Measurements from ENCODE around the gene KCNMA1. TPM values are rescaled to one million over a fixed set of nuclear protein-coding genes. Genes with fewer than 3 reads are reported as not detected.

KCNMA1 gene
- total RNA-seq, 1 donor from 2014 or later, result 0.21 TPM

DNA sequence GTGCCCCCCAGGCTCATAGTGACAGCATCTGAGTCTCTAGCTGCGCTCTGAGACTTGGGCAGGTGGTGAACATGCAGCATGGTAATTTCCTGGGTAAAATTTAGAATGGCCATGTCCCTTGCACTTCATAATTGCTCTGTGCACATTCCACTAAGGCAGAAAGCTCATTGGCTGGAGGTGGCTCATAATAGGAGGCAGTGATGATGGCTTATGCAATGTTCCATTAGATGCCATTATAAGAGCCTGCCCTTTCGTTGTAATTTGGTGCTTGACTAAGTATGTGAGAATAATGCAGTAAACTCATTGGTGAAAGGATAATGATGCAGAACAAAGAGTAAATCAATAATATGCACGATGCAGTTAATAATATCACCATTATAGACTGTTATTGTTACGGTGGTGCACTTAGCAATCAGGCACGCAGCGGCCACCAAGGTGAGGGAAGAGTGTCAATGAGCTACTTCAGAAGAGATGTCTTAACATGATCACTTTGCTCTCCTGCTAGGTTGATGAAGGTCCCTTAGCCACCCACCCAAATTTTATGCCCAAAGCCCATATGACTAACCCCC, 545.9 kb downstream of the KCNMA1 start:
- Mint-ChIP-seq H3K27ac (no peak overlapping the region), H3K27me3 (ENCODE audit: low read depth) (no peaks in the 10 kb centered on the region), H3K4me3 (ENCODE audit: low read depth) (no peak overlapping the region), H3K9me3 (no peaks in the 10 kb centered on the region), H3K4me1 (ENCODE audit: low read depth) (no peaks in the 10 kb centered on the region), H3K36me3 (ENCODE audit: low read depth) (no peaks in the 10 kb centered on the region)
- DNase-seq (ENCODE audit: low spot score), result no peak
- intact Hi-C loops (cut with micrococcal nuclease), result no loop called here

GRCh38 chr10:77090381-77091356, 546.9 kb downstream of the KCNMA1 start:
- H3K27ac Mint-ChIP-seq, result no peak overlapping the region
- no peaks in the 10 kb centered on the region for H3K4me1 Mint-ChIP-seq (ENCODE audit: low read depth)
- no peaks in the 10 kb centered on the region for H3K36me3 Mint-ChIP-seq (ENCODE audit: low read depth)
- H3K27me3 Mint-ChIP-seq (ENCODE audit: low read depth), result no peaks in the 10 kb centered on the region
- intact Hi-C loops (cut with micrococcal nuclease), result no loop called here
- no peak overlapping the region for H3K4me3 Mint-ChIP-seq (ENCODE audit: low read depth)
- no peak for DNase-seq (ENCODE audit: low spot score)
- no peaks in the 10 kb centered on the region for H3K9me3 Mint-ChIP-seq

GRCh38 chr10:77087366-77087765, 550.2 kb downstream of the KCNMA1 start:
- intact Hi-C loops (cut with micrococcal nuclease), result no loop called here
- no peak overlapping the region for H3K27ac Mint-ChIP-seq
- no peaks in the 10 kb centered on the region for H3K36me3 Mint-ChIP-seq (ENCODE audit: low read depth)
- no peaks in the 10 kb centered on the region for H3K9me3 Mint-ChIP-seq
- H3K27me3 Mint-ChIP-seq (ENCODE audit: low read depth), result no peaks in the 10 kb centered on the region
- no peak overlapping the region for H3K4me3 Mint-ChIP-seq (ENCODE audit: low read depth)
- no peak for DNase-seq (ENCODE audit: low spot score)
- no peaks in the 10 kb centered on the region for H3K4me1 Mint-ChIP-seq (ENCODE audit: low read depth)

DNA sequence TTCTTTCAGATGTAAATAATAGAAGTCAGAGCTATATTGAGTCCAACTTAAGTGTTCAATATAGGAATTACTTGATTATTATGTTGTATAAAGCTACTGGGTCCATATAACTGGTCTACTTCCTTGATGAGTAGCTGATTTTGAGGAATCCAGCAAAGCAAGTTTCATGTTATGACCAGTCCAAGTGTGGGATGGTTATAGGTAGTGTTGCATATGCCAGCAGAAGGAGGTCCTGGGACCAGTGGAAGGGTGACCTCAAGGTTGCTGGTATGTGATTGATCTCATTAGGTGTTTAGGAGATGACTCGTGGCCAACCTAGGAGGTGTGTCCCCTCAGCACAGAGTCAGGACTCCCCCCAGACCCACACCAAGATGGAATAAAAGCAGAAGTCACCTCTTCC, 551.5 kb downstream of the KCNMA1 start:
- DNase-seq (ENCODE audit: low spot score), result no peak
- Mint-ChIP-seq H3K36me3 (ENCODE audit: low read depth) (no peaks in the 10 kb centered on the region), H3K4me1 (ENCODE audit: low read depth) (no peaks in the 10 kb centered on the region), H3K9me3 (no peaks in the 10 kb centered on the region), H3K4me3 (ENCODE audit: low read depth) (no peak overlapping the region), H3K27ac (no peak overlapping the region), H3K27me3 (ENCODE audit: low read depth) (no peaks in the 10 kb centered on the region)
- intact Hi-C loops (cut with micrococcal nuclease), result no loop called here

DNA sequence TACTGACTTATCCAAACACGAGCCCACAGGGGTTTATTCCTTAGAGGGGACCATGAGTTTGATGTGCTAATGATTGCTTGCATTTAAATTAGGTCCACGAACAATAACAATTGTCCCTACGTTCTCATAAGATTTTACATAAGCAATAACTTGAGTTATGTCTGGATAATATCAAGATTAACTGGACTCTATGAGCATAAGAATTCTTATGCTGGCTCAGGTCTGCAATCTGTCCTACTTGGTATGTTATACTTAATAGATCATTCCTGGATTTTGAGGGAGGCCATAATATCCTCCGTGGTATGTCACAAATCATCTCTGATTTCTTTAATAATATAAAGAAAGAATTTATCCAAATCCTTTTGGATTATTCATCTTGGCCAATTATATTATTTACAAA, 552.3 kb downstream of the KCNMA1 start:
- Mint-ChIP-seq H3K36me3 (ENCODE audit: low read depth) (no peaks in the 10 kb centered on the region), H3K27me3 (ENCODE audit: low read depth) (no peaks in the 10 kb centered on the region), H3K27ac (no peak overlapping the region), H3K4me1 (ENCODE audit: low read depth) (no peaks in the 10 kb centered on the region), H3K4me3 (ENCODE audit: low read depth) (no peak overlapping the region), H3K9me3 (no peaks in the 10 kb centered on the region)
- intact Hi-C loops (cut with micrococcal nuclease), result no loop called here
- no peak for DNase-seq (ENCODE audit: low spot score)

DNA sequence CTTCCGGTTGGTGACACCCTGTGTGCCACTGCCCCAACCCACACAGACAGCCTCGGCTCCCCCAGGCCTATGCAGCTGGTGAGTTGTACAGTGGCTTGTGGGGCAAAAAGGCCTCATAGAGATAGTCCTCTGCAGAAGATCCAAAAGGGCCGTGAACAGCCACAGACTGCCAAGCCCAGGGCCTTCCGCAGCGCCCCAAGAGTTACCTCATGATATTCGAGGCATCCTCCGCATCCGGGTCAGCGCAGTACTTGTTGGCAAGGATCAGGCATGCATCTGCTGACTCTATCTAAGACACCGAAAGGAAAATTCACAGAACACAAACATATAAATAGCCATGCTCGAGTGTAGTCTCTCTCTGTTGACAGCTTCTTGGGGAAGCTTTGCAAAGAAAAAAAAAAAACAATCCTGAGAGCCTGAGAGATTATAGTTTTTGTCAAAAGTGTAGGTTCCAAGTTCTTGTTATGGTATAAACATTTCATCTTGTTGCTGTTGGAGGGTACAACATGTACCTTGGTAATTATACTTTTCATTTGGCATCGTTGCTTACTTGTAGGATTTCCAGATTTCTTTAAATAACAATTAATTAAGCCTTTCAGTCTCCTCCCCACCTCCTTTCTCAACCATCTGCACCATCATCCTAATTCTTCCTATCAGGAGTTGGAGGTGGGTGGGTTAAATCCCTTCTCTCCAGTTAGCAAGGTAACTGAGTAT, 553.0 kb downstream of the KCNMA1 start:
- Mint-ChIP-seq H3K27ac (no peak overlapping the region), H3K4me3 (ENCODE audit: low read depth) (no peak overlapping the region), H3K4me1 (ENCODE audit: low read depth) (no peaks in the 10 kb centered on the region), H3K27me3 (ENCODE audit: low read depth) (no peaks in the 10 kb centered on the region), H3K36me3 (ENCODE audit: low read depth) (no peaks in the 10 kb centered on the region), H3K9me3 (no peaks in the 10 kb centered on the region)
- intact Hi-C loops (cut with micrococcal nuclease), result no loop called here
- DNase-seq (ENCODE audit: low spot score), result no peak

GRCh38 chr10:77082601-77083252, 554.9 kb downstream of the KCNMA1 start:
- no peak for DNase-seq (ENCODE audit: low spot score)
- Mint-ChIP-seq H3K4me1 (ENCODE audit: low read depth) (no peaks in the 10 kb centered on the region), H3K27ac (no peak overlapping the region), H3K27me3 (ENCODE audit: low read depth) (no peaks in the 10 kb centered on the region), H3K9me3 (no peaks in the 10 kb centered on the region), H3K4me3 (ENCODE audit: low read depth) (no peak overlapping the region), H3K36me3 (ENCODE audit: low read depth) (no peaks in the 10 kb centered on the region)
- intact Hi-C loops (cut with micrococcal nuclease), result no loop called here

DNA sequence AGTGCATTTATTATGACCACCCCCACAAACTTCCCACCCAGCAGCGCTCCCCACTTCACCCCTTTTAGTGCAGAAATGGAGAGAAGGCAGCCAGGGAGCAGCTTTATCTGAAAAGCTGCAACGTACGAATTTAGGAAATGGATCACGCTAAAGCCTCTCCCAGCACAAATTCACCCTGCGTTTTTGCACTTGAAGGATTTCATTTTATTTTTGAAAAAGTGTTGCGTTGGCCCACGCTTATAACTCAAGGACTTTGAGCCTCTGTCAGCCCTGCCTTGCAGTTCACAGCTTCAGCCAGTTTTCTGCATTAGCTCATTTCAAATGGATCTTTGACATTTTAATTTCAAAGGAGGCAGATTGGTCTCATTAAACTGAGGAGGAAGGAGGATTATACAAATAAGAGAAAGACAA, 556.1 kb downstream of the KCNMA1 start:
- H3K36me3 Mint-ChIP-seq (ENCODE audit: low read depth), result no peaks in the 10 kb centered on the region
- DNase-seq (ENCODE audit: low spot score), result no peak
- H3K9me3 Mint-ChIP-seq, result no peaks in the 10 kb centered on the region
- H3K27me3 Mint-ChIP-seq (ENCODE audit: low read depth), result no peaks in the 10 kb centered on the region
- no peaks in the 10 kb centered on the region for H3K4me1 Mint-ChIP-seq (ENCODE audit: low read depth)
- H3K4me3 Mint-ChIP-seq (ENCODE audit: low read depth), result no peak overlapping the region
- H3K27ac Mint-ChIP-seq, result no peak overlapping the region
- intact Hi-C loops (cut with micrococcal nuclease), result no loop called here

DNA sequence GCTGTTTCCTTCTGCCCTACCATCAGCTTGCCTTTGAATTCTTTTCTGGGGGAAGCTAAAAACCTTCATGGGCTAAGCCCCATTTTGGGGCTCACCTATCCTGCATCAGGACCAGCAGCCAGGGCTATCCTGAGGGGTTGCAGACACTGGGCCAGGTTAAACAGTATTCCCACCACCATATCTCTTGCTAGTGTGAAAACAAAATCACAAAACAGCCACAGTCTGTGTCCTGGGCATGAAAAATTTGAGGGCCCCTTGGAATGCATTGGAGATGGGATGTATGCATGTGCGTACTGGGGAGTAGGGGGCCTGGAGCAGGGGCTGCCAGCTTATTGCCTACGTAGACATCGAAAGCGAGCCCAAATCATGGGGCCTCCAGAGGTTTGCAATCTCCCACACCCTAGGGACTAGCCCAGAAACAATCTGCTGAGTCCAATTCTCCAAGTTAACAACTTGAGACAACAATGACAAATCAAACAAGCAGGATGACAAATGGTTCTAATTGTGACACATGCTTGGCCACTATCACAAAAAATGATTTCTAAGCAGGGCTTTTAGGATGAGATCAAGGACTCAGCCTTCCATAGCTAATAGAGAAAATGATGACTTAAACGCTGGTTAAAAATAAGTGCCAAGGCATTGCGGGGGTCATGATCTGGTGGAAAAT, 557.1 kb downstream of the KCNMA1 start:
- Mint-ChIP-seq H3K27me3 (ENCODE audit: low read depth) (no peaks in the 10 kb centered on the region), H3K4me1 (ENCODE audit: low read depth) (no peaks in the 10 kb centered on the region), H3K36me3 (ENCODE audit: low read depth) (no peaks in the 10 kb centered on the region), H3K27ac (no peak overlapping the region), H3K4me3 (ENCODE audit: low read depth) (no peak overlapping the region), H3K9me3 (no peaks in the 10 kb centered on the region)
- DNase-seq (ENCODE audit: low spot score), result no peak
- intact Hi-C loops (cut with micrococcal nuclease), result no loop called here

DNA sequence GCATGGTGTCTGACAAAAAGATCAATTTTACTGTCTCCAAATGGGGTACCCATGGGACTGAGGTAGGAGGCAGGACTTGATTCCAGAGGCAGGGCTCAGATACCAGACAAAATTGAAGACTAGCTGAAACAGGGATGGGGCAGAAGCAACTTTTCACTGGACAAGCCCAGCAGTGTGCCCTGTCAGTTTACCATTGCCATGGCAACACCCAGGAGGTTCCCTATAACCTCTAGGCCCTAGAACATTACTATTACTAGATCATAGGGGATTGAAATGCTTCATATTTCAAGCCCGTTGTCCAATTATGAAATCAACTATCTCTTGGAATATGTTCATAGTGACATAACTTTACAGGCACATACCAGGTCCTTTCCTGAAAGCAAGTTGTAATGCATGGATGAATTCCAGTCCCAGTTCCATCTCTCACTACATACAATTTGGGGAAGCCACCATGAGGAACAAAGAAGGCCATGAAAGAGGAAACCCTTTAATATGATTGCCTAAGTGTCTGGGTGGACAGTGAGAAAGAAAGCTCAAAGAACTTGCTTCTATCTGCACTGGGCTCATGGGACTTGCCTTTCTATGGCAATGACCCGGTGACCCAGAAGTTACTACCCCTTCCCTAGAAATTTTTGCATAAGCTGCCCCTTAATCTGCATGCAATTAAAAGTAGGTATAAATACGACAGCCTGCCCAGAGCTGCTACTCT, 557.9 kb downstream of the KCNMA1 start:
- Mint-ChIP-seq H3K9me3 (no peaks in the 10 kb centered on the region), H3K4me3 (ENCODE audit: low read depth) (no peak overlapping the region), H3K27ac (no peak overlapping the region), H3K27me3 (ENCODE audit: low read depth) (no peaks in the 10 kb centered on the region), H3K36me3 (ENCODE audit: low read depth) (no peaks in the 10 kb centered on the region), H3K4me1 (ENCODE audit: low read depth) (no peaks in the 10 kb centered on the region)
- DNase-seq (ENCODE audit: low spot score), result no peak
- intact Hi-C loops (cut with micrococcal nuclease), result no loop called here

DNA sequence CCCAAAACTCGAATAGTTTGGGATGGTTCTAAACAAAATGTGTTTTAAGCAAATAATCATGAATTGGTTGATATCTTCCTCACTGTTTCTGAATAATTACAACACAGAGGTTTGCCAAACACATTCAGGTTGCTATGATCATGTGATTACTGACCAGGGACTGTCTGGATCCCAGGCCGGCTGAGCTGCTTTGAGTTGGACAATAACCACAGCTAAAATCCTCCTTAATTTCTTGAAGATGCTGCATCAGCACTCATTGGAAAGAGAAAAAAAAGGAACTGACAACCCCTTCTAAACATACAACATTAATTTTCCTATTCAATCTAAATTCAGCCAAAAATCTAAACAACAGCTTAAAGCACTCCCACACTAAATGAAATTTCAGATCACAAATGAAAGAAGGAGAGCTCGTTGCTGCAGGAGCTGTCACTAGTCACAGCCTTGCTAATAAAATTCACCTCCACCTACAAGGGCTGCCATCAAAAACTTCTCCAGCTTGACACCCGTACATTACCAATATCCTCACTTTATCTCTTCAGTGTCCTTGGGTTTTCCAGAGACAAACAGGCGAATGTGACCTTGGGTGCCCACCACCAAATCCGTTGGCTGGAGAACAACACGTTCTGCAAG, 560.2 kb downstream of the KCNMA1 start:
- Mint-ChIP-seq H3K9me3 (no peaks in the 10 kb centered on the region), H3K27ac (no peak overlapping the region), H3K4me3 (ENCODE audit: low read depth) (no peak overlapping the region), H3K27me3 (ENCODE audit: low read depth) (no peaks in the 10 kb centered on the region), H3K36me3 (ENCODE audit: low read depth) (no peaks in the 10 kb centered on the region), H3K4me1 (ENCODE audit: low read depth) (no peaks in the 10 kb centered on the region)
- DNase-seq (ENCODE audit: low spot score), result no peak
- intact Hi-C loops (cut with micrococcal nuclease), result no loop called here

Data from activated T-helper 2 cell treated with anti-CD3 and anti-CD28 coated beads, Interferon-gamma antibody, Interleukin-2, Interleukin-4, amounts not matched to agents 10 μg/mL and 5 μg/mL and 100 μg/mL, durations not matched to agents 14 hours and 24 hours and 36 hours (primary cell).